GM12878 (cell line): ENCODE measurements around the gene F10. TPM values are rescaled to one million over a fixed set of nuclear protein-coding genes. Genes with fewer than 3 reads are reported as not detected.

Experiments used
- BMI1 ChIP-seq: fragments of 450-650 bp; IDR thresholded peaks from 2 replicates; pipeline ENCODE4 v1.6.1; 2016; ENCODE audit warnings: mild to moderate bottlenecking, moderate library complexity, borderline replicate concordance
- SREBF1 ChIP-seq: IDR thresholded peaks from 2 replicates; pipeline ENCODE4 v1.6.1; 2012; ENCODE audit warnings: mild to moderate bottlenecking, low read length
- polyA plus RNA-seq, 11 experiments: library from polyadenylated mRNA; depleted of rRNA in 4 of 11; unstranded in 6 of 11; stranded (reverse) in 5 of 11; fragments of >200 nt; fragmentation: Nextera tagmentation in 4 of 11; fragmentation: Illumina TruSeq in 1 of 11; extraction: Ambion mirVana in 4 of 11; extraction: Trizol in 1 of 11; gene quantifications; 1 replicate in 1 of 11; 2 replicates in 10 of 11; pipeline versions ENCODE4 v1.2.1 to v1.2.3, GENCODE V29; 2011 to 2016; ENCODE audit warnings: inconsistent platforms in 2 of 11, missing spikeins in 2 of 11, low read depth in 1 of 11
- total RNA-seq, 4 experiments: library from RNA; depleted of rRNA in 3 of 4; stranded (reverse); fragments of >200 nt in 3 of 4; fragmentation: Illumina TruSeq in 1 of 4; extraction: Trizol in 1 of 4; gene quantifications; 2 replicates each; pipeline versions ENCODE4 v1.2.1 to v1.2.3, GENCODE V29; 2013 to 2021
- TF ChIP-seq, protein P1 (sequence below): fragments of 450-650 bp; IDR thresholded peaks from 2 replicates; pipeline ENCODE4 v1.6.1; 2018; ENCODE audit warnings: mild to moderate bottlenecking, low read depth, moderate library complexity; ENCODE audit not compliant: partially characterized antibody
- TF ChIP-seq, protein P2 (sequence below): fragments of 450-650 bp; IDR thresholded peaks from 2 replicates; pipeline ENCODE4 v1.6.1; 2017; ENCODE audit warnings: antibody characterized with exemption, mild to moderate bottlenecking, moderate library complexity
- TF ChIP-seq, protein P3 (sequence below): fragments of 150-350 bp; IDR thresholded peaks from 2 replicates; pipeline ENCODE4 v1.6.1; 2016; ENCODE audit warnings: low read depth, low read length
- TF ChIP-seq, protein P4 (sequence below): fragments of 450-650 bp; IDR thresholded peaks from 2 replicates; pipeline ENCODE4 v1.6.1; 2017; ENCODE audit warnings: borderline replicate concordance

The F10 gene
- total and polyA plus RNA-seq, 10 of the 15 experiments (the other 5 are each of a cell fraction or from before 2014, with no cell fraction given): not detected

- TF ChIP-seq, protein P1, sequence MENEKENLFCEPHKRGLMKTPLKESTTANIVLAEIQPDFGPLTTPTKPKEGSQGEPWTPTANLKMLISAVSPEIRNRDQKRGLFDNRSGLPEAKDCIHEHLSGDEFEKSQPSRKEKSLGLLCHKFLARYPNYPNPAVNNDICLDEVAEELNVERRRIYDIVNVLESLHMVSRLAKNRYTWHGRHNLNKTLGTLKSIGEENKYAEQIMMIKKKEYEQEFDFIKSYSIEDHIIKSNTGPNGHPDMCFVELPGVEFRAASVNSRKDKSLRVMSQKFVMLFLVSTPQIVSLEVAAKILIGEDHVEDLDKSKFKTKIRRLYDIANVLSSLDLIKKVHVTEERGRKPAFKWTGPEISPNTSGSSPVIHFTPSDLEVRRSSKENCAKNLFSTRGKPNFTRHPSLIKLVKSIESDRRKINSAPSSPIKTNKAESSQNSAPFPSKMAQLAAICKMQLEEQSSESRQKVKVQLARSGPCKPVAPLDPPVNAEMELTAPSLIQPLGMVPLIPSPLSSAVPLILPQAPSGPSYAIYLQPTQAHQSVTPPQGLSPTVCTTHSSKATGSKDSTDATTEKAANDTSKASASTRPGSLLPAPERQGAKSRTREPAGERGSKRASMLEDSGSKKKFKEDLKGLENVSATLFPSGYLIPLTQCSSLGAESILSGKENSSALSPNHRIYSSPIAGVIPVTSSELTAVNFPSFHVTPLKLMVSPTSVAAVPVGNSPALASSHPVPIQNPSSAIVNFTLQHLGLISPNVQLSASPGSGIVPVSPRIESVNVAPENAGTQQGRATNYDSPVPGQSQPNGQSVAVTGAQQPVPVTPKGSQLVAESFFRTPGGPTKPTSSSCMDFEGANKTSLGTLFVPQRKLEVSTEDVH: no peak
- TF ChIP-seq, protein P2, sequence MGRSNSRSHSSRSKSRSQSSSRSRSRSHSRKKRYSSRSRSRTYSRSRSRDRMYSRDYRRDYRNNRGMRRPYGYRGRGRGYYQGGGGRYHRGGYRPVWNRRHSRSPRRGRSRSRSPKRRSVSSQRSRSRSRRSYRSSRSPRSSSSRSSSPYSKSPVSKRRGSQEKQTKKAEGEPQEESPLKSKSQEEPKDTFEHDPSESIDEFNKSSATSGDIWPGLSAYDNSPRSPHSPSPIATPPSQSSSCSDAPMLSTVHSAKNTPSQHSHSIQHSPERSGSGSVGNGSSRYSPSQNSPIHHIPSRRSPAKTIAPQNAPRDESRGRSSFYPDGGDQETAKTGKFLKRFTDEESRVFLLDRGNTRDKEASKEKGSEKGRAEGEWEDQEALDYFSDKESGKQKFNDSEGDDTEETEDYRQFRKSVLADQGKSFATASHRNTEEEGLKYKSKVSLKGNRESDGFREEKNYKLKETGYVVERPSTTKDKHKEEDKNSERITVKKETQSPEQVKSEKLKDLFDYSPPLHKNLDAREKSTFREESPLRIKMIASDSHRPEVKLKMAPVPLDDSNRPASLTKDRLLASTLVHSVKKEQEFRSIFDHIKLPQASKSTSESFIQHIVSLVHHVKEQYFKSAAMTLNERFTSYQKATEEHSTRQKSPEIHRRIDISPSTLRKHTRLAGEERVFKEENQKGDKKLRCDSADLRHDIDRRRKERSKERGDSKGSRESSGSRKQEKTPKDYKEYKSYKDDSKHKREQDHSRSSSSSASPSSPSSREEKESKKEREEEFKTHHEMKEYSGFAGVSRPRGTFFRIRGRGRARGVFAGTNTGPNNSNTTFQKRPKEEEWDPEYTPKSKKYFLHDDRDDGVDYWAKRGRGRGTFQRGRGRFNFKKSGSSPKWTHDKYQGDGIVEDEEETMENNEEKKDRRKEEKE: no peak
- TF ChIP-seq SREBF1: no peak
- TF ChIP-seq, protein P3, sequence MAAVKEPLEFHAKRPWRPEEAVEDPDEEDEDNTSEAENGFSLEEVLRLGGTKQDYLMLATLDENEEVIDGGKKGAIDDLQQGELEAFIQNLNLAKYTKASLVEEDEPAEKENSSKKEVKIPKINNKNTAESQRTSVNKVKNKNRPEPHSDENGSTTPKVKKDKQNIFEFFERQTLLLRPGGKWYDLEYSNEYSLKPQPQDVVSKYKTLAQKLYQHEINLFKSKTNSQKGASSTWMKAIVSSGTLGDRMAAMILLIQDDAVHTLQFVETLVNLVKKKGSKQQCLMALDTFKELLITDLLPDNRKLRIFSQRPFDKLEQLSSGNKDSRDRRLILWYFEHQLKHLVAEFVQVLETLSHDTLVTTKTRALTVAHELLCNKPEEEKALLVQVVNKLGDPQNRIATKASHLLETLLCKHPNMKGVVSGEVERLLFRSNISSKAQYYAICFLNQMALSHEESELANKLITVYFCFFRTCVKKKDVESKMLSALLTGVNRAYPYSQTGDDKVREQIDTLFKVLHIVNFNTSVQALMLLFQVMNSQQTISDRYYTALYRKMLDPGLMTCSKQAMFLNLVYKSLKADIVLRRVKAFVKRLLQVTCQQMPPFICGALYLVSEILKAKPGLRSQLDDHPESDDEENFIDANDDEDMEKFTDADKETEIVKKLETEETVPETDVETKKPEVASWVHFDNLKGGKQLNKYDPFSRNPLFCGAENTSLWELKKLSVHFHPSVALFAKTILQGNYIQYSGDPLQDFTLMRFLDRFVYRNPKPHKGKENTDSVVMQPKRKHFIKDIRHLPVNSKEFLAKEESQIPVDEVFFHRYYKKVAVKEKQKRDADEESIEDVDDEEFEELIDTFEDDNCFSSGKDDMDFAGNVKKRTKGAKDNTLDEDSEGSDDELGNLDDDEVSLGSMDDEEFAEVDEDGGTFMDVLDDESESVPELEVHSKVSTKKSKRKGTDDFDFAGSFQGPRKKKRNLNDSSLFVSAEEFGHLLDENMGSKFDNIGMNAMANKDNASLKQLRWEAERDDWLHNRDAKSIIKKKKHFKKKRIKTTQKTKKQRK: no peak
- TF ChIP-seq BMI1: no peak
- TF ChIP-seq, protein P4, sequence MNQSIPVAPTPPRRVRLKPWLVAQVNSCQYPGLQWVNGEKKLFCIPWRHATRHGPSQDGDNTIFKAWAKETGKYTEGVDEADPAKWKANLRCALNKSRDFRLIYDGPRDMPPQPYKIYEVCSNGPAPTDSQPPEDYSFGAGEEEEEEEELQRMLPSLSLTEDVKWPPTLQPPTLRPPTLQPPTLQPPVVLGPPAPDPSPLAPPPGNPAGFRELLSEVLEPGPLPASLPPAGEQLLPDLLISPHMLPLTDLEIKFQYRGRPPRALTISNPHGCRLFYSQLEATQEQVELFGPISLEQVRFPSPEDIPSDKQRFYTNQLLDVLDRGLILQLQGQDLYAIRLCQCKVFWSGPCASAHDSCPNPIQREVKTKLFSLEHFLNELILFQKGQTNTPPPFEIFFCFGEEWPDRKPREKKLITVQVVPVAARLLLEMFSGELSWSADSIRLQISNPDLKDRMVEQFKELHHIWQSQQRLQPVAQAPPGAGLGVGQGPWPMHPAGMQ: no peak
- TF ChIP-seq, all 136 proteins: peak for 0
Measured at GRCh38 chr13:113089693-113090414, 32.7 kb upstream of the F10 start (continued).
